DOHH2 (cell line): ENCODE results near the gene KCTD20.

Source experiments
- EZH2phosphoT487 ChIP-seq: fragments of 200-600 bp; sonication (generic); IDR thresholded peaks from 2 replicates; pipeline ENCODE4 v1.6.1; 2017; ENCODE audit warnings: borderline replicate concordance, mild to moderate bottlenecking, antibody characterized with exemption, low read length, moderate library complexity, mixed read lengths
- TF ChIP-seq, protein P1 (sequence below): fragments of 200-600 bp; sonication (generic); IDR thresholded peaks from one replicate; pipeline ENCODE4 v1.5.1; 2014; ENCODE audit warnings: antibody characterized with exemption, mild to moderate bottlenecking, low read depth, low read length; ENCODE audit not compliant: poor library complexity, severe bottlenecking

DNA sequence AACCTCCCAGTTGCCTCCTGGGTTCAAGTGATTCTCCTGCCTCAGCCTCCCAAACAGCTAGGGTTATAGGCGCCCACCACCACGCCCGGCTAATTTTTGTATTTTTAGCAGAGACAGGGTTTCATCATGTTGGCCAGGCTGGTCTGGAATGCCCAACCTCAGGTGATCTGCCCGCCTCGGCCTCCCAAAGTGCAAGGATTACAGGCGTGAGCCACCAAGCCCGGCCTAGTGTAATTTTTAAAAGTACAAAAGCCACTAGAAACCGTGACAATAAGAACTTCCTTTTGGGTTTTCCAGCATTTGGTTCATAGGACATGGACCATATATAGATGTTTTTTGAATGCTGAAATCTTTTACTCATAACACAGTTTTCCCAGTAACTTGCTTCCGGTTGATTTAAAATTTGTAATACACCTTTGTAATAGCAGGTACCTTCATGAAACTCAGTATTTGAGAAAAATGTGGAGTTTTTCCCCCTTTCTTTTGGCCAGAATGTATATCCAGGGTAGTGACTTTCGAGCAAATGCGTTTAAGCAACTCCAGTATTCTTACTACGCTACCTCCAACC is 613 bp upstream of the KCTD20 start:
- TF ChIP-seq, protein P1, sequence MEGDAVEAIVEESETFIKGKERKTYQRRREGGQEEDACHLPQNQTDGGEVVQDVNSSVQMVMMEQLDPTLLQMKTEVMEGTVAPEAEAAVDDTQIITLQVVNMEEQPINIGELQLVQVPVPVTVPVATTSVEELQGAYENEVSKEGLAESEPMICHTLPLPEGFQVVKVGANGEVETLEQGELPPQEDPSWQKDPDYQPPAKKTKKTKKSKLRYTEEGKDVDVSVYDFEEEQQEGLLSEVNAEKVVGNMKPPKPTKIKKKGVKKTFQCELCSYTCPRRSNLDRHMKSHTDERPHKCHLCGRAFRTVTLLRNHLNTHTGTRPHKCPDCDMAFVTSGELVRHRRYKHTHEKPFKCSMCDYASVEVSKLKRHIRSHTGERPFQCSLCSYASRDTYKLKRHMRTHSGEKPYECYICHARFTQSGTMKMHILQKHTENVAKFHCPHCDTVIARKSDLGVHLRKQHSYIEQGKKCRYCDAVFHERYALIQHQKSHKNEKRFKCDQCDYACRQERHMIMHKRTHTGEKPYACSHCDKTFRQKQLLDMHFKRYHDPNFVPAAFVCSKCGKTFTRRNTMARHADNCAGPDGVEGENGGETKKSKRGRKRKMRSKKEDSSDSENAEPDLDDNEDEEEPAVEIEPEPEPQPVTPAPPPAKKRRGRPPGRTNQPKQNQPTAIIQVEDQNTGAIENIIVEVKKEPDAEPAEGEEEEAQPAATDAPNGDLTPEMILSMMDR = no peak
- no peak for TF ChIP-seq EZH2phosphoT487
